Measurements from ENCODE around the gene TACC2. TPM values are rescaled to one million over a fixed set of nuclear protein-coding genes. Genes with fewer than 3 reads are reported as not detected.

Gene TACC2
- total RNA-seq, 1 experiment from 2014 or later: 15.8 TPM

- CTCF ChIA-PET: no interaction called here
- POLR2A ChIA-PET (ENCODE audit: unreplicated experiment): interaction anchor here (0.6 kb wide), 1 partner anchor 29 kb away, joined by 3 read pairs; no protein-coding TSS in a partner anchor
- Histone ChIP-seq H3K27me3 (ENCODE audit: insufficient read depth, low read depth) (no peaks in the 10 kb centered on the region), H3K79me2 (ENCODE audit: low read depth) (no peaks in the 10 kb centered on the region), H3F3A (ENCODE audit: insufficient read depth, low read depth) (peaks cover 14% of the 10 kb centered on the region), H3K9me2 (ENCODE audit: insufficient read depth) (no peaks in the 10 kb centered on the region), H2AFZ (no peak overlapping the region), H3K36me3 (ENCODE audit: low read depth) (no peaks in the 10 kb centered on the region), H3K4me3 (no peak overlapping the region), H3K4me1 (replicated peaks; ENCODE audit: insufficient read depth) (peaks cover 25% of the 10 kb centered on the region), H4K20me1 (ENCODE audit: insufficient read depth) (no peaks in the 10 kb centered on the region), H3K27ac (peak overlapping the region; percentile 86), H3K9me3 (ENCODE audit: insufficient read depth, low read depth) (peaks cover 3% of the 10 kb centered on the region; the same call in 1 of the 2 replicates), H3K4me2 (0 out of 2 replicates have a peak overlapping the region, but pooled peaks have one; percentile 45)
- no peak for TF ChIP-seq EZH2 (IDR thresholded peaks at IDR 0.05; ENCODE audit: low read depth)
- no peak for TF ChIP-seq CTCF (conservative IDR thresholded peaks at IDR 0.05)
- intact Hi-C loops (cut with micrococcal nuclease; ENCODE audit: unreplicated experiment): loop anchor here (10.0 kb wide), 1 partner anchor 120 kb away; no protein-coding TSS in a partner anchor
- no peak for DNase-seq
- BruUV-seq (replicated peaks): no TSS peak
Measured at GRCh38 chr10:122264931-122265330, 276.0 kb downstream of the TACC2 start.

- H3K36me3 ChIP-seq (ENCODE audit: low read depth): no peaks in the 10 kb centered on the region
- no peak overlapping the region for H3K27ac ChIP-seq
- TF ChIP-seq CTCF (conservative IDR thresholded peaks at IDR 0.05): no peak
- no peak for TF ChIP-seq EZH2 (IDR thresholded peaks at IDR 0.05; ENCODE audit: low read depth)
- peaks cover 25% of the 10 kb centered on the region for H3K4me1 ChIP-seq (replicated peaks; ENCODE audit: insufficient read depth)
- no peaks in the 10 kb centered on the region for H3K9me2 ChIP-seq (ENCODE audit: insufficient read depth)
- H3K4me3 ChIP-seq: no peak overlapping the region
- no peak overlapping the region for H2AFZ ChIP-seq
- no peaks in the 10 kb centered on the region for H3K79me2 ChIP-seq (ENCODE audit: low read depth)
- no peak for DNase-seq
- no peaks in the 10 kb centered on the region for H4K20me1 ChIP-seq (ENCODE audit: insufficient read depth)
- ChIA-PET CTCF (no interaction called here), POLR2A (ENCODE audit: unreplicated experiment) (no interaction called here)
- H3K27me3 ChIP-seq (ENCODE audit: insufficient read depth, low read depth): no peaks in the 10 kb centered on the region
- H3F3A ChIP-seq (ENCODE audit: insufficient read depth, low read depth): peaks cover 14% of the 10 kb centered on the region
- no peak overlapping the region for H3K4me2 ChIP-seq
- intact Hi-C loops (cut with micrococcal nuclease; ENCODE audit: unreplicated experiment): loop anchor here (10.0 kb wide), 1 partner anchor 121 kb away; no protein-coding TSS in a partner anchor
- H3K9me3 ChIP-seq (ENCODE audit: insufficient read depth, low read depth): peaks cover 3% of the 10 kb centered on the region; the same call in 1 of the 2 replicates
- BruUV-seq (replicated peaks): no TSS peak
Measured at GRCh38 chr10:122265896-122266295, 276.9 kb downstream of the TACC2 start.

GRCh38 chr10:122267849-122268737 lies 279.1 kb downstream of the TACC2 start:
- ChIA-PET CTCF (no interaction called here), POLR2A (ENCODE audit: unreplicated experiment) (interaction anchor here (0.6 kb wide), 1 partner anchor 138 kb away, joined by 3 read pairs; no protein-coding TSS in a partner anchor)
- Histone ChIP-seq H3K9me3 (ENCODE audit: insufficient read depth, low read depth) (no peaks in the 10 kb centered on the region), H3K4me2 (no peak overlapping the region), H3F3A (ENCODE audit: insufficient read depth, low read depth) (peaks cover 14% of the 10 kb centered on the region), H3K79me2 (ENCODE audit: low read depth) (no peaks in the 10 kb centered on the region), H3K27me3 (ENCODE audit: insufficient read depth, low read depth) (no peaks in the 10 kb centered on the region), H3K9me2 (ENCODE audit: insufficient read depth) (no peaks in the 10 kb centered on the region), H3K4me1 (replicated peaks; ENCODE audit: insufficient read depth) (peaks cover 25% of the 10 kb centered on the region), H4K20me1 (ENCODE audit: insufficient read depth) (no peaks in the 10 kb centered on the region), H3K27ac (0 out of 2 replicates have a peak overlapping the region, but pooled peaks have one; percentile 6), H3K4me3 (no peak overlapping the region), H2AFZ (no peak overlapping the region), H3K36me3 (ENCODE audit: low read depth) (no peaks in the 10 kb centered on the region)
- peak; percentile 36 to 38 for DNase-seq
- no TSS peak for BruUV-seq (replicated peaks)
- intact Hi-C loops (cut with micrococcal nuclease; ENCODE audit: unreplicated experiment): loop anchor here (10.0 kb wide), 1 partner anchor 123 kb away; no protein-coding TSS in a partner anchor
- no peak for TF ChIP-seq EZH2 (IDR thresholded peaks at IDR 0.05; ENCODE audit: low read depth)
- peak; percentile 85 for TF ChIP-seq CTCF (conservative IDR thresholded peaks at IDR 0.05)
